KMS-11 (cell line): Measurements from ENCODE around the gene KIF6.

Source experiments
- H2AFZ ChIP-seq: fragments of 200-600 bp; sonication (generic); 2 replicates; pipeline ENCODE4 v1.6.1; 2016; ENCODE audit warnings: antibody characterized with exemption, mixed run types, low read depth
- H3K27ac ChIP-seq: fragments of 200-600 bp; sonication (generic); 2 replicates; pipeline ENCODE4 v1.6.1; 2016; ENCODE audit warnings: mild to moderate bottlenecking, mixed run types
- H3K27me3 ChIP-seq: fragments of 200-600 bp; sonication (generic); 2 replicates; pipeline ENCODE4 v1.6.1; 2017; ENCODE audit warnings: mild to moderate bottlenecking, low read depth, mixed run types, moderate library complexity; ENCODE audit not compliant: insufficient read depth
- H3K36me3 ChIP-seq: fragments of 200-600 bp; sonication (generic); 2 replicates; pipeline ENCODE4 v1.6.1; 2017; ENCODE audit warnings: mild to moderate bottlenecking, mixed run types; ENCODE audit not compliant: insufficient read depth
- H3K4me1 ChIP-seq: fragments of 200-600 bp; sonication (generic); 2 replicates; pipeline ENCODE4 v1.6.1; 2016; ENCODE audit warnings: mild to moderate bottlenecking, low read depth, mixed run types; ENCODE audit not compliant: poor library complexity, severe bottlenecking
- H3K4me2 ChIP-seq: fragments of 200-600 bp; sonication (generic); 2 replicates; pipeline ENCODE4 v1.7.0; 2016; ENCODE audit warnings: mild to moderate bottlenecking, mixed run types
- H3K4me3 ChIP-seq: fragments of 200-600 bp; sonication (generic); IDR thresholded peaks from 2 replicates; pipeline ENCODE4 v1.6.1; 2017; ENCODE audit warnings: low read depth, low read length, mixed read lengths; ENCODE audit not compliant: insufficient read depth
- H3K79me2 ChIP-seq: fragments of 200-600 bp; sonication (generic); 2 replicates; pipeline ENCODE4 v1.6.1; 2016; ENCODE audit warnings: low read depth, mixed run types; ENCODE audit not compliant: insufficient read depth
- H3K9ac ChIP-seq: fragments of 200-600 bp; sonication (generic); 2 replicates; pipeline ENCODE4 v1.6.1; 2016; ENCODE audit warnings: mild to moderate bottlenecking, mixed run types
- H4K20me1 ChIP-seq: fragments of 200-600 bp; sonication (generic); 2 replicates; pipeline ENCODE4 v1.6.1; 2016; ENCODE audit warnings: mild to moderate bottlenecking, mixed run types; ENCODE audit not compliant: insufficient read depth
- CTCF ChIP-seq: fragments of 200-600 bp; sonication (generic); conservative IDR thresholded peaks from 2 replicates; pipeline ENCODE4 v1.6.1; 2017; ENCODE audit warnings: low read depth, mild to moderate bottlenecking, antibody characterized with exemption, low read length, moderate library complexity, mixed read lengths

The KIF6 gene

GRCh38 chr6:39453956-39454524, 271.2 kb downstream of the KIF6 start:
- no peaks in the 10 kb centered on the region for H3K36me3 ChIP-seq
- H3K4me2 ChIP-seq, result no peak overlapping the region
- H3K79me2 ChIP-seq, result no peaks in the 10 kb centered on the region
- no peak overlapping the region for H3K9ac ChIP-seq
- no peaks in the 10 kb centered on the region for H4K20me1 ChIP-seq
- no peaks in the 10 kb centered on the region for H3K4me1 ChIP-seq
- no peaks in the 10 kb centered on the region for H3K27me3 ChIP-seq
- no peak overlapping the region for H2AFZ ChIP-seq
- H3K4me3 ChIP-seq, result no peak overlapping the region
- TF ChIP-seq CTCF, result no peak
- no peak overlapping the region for H3K27ac ChIP-seq

GRCh38 chr6:39453241-39453640, 272.0 kb downstream of the KIF6 start:
- Histone ChIP-seq H3K27me3 (no peaks in the 10 kb centered on the region), H4K20me1 (no peaks in the 10 kb centered on the region), H3K27ac (no peak overlapping the region), H3K4me1 (no peaks in the 10 kb centered on the region), H3K79me2 (no peaks in the 10 kb centered on the region), H3K4me3 (no peak overlapping the region), H3K36me3 (no peaks in the 10 kb centered on the region), H2AFZ (no peak overlapping the region), H3K4me2 (no peak overlapping the region), H3K9ac (no peak overlapping the region)
- TF ChIP-seq CTCF, result no peak

GRCh38 chr6:39452306-39453145, 272.7 kb downstream of the KIF6 start:
- TF ChIP-seq CTCF, result no peak
- Histone ChIP-seq H3K4me2 (no peak overlapping the region), H4K20me1 (no peaks in the 10 kb centered on the region), H3K36me3 (no peaks in the 10 kb centered on the region), H3K4me3 (no peak overlapping the region), H3K4me1 (no peaks in the 10 kb centered on the region), H2AFZ (no peak overlapping the region), H3K27ac (no peak overlapping the region), H3K79me2 (no peaks in the 10 kb centered on the region), H3K9ac (no peak overlapping the region), H3K27me3 (no peaks in the 10 kb centered on the region)

GRCh38 chr6:39451831-39452230, 273.4 kb downstream of the KIF6 start:
- H3K79me2 ChIP-seq, result no peaks in the 10 kb centered on the region
- no peaks in the 10 kb centered on the region for H4K20me1 ChIP-seq
- H3K4me2 ChIP-seq, result no peak overlapping the region
- no peaks in the 10 kb centered on the region for H3K27me3 ChIP-seq
- no peak overlapping the region for H2AFZ ChIP-seq
- H3K27ac ChIP-seq, result no peak overlapping the region
- TF ChIP-seq CTCF, result peak; percentile 27
- no peak overlapping the region for H3K4me3 ChIP-seq
- no peak overlapping the region for H3K9ac ChIP-seq
- H3K36me3 ChIP-seq, result no peaks in the 10 kb centered on the region
- H3K4me1 ChIP-seq, result no peaks in the 10 kb centered on the region
